SK-N-SH treated with all-trans-retinoic acid at 6 μM for 48 hours (cell line): ENCODE results near the gene LRCH4.

Experiments
- CSRNP3 ChIP-seq: fragments of 250-450 bp; sonication (Bioruptor Pico); IDR thresholded peaks from 2 replicates; pipeline ENCODE4 v1.5.1; 2021; ENCODE audit warnings: mild to moderate bottlenecking, moderate library complexity
- GLIS3 ChIP-seq: fragments of 250-450 bp; sonication (Bioruptor Pico); IDR thresholded peaks from 2 replicates; pipeline ENCODE4 v1.5.0; 2020; ENCODE audit warnings: mild to moderate bottlenecking, moderate library complexity
- PATZ1 ChIP-seq: fragments of 250-450 bp; sonication (Bioruptor Pico); IDR thresholded peaks from 2 replicates; pipeline ENCODE4 v1.8.0; 2020; ENCODE audit warnings: mild to moderate bottlenecking, moderate library complexity, borderline replicate concordance
- PPARA ChIP-seq: fragments of 250-450 bp; sonication (Bioruptor Pico); IDR thresholded peaks from 2 replicates; pipeline ENCODE4 v1.5.0; 2020; ENCODE audit warnings: mild to moderate bottlenecking, borderline replicate concordance
- SNAI2 ChIP-seq: fragments of 250-450 bp; sonication (Bioruptor Pico); IDR thresholded peaks from 2 replicates; pipeline ENCODE4 v1.5.0; 2020; ENCODE audit warnings: mild to moderate bottlenecking, moderate library complexity
- TOX ChIP-seq: fragments of 250-450 bp; sonication (Bioruptor Pico); IDR thresholded peaks from 2 replicates; pipeline ENCODE4 v1.8.0; 2021; ENCODE audit warnings: mild to moderate bottlenecking, moderate library complexity, borderline replicate concordance
- ZC3H10 ChIP-seq: fragments of 250-450 bp; sonication (Bioruptor Pico); IDR thresholded peaks from 2 replicates; pipeline ENCODE4 v1.5.1; 2021; ENCODE audit warnings: mild to moderate bottlenecking, moderate library complexity

GRCh38 chr7:100570954-100571828, 14.7 kb downstream of the LRCH4 start:
- no peak for TF ChIP-seq GLIS3 (CRISPR knock-in tag)
- TF ChIP-seq PPARA (CRISPR knock-in tag), result no peak
- no peak for TF ChIP-seq PATZ1 (CRISPR knock-in tag)
- TF ChIP-seq TOX (CRISPR knock-in tag), result no peak
- TF ChIP-seq CSRNP3 (CRISPR knock-in tag), result no peak
- TF ChIP-seq ZC3H10, result no peak
- no peak for TF ChIP-seq SNAI2 (CRISPR knock-in tag)
